Esophagus muscularis mucosa (tissue), 4 donors: ENCODE data around the gene DGAT2. TPM values are rescaled to one million over a fixed set of nuclear protein-coding genes. Genes with fewer than 3 reads are reported as not detected.

Source experiments
- DNase-seq: peaks from one replicate; pipeline ENCODE4 v3.0.0-alpha.2; 2017; ENCODE audit errors: extremely low spot score
- H3K27ac ChIP-seq, 4 donors: fragments of 200-600 bp; sonication (generic); replicated peaks in 1 of 4; 1 replicate in 3 of 4; 2 replicates in 1 of 4; pipeline ENCODE4 v1.5.1; 2016 to 2019; ENCODE audit warnings: mild to moderate bottlenecking in 1 of 4
- H3K27me3 ChIP-seq, 4 donors: fragments of 200-600 bp; sonication (generic); one replicate each; pipeline versions ENCODE4 v1.5.1 to v1.6.0; 2016 to 2019
- H3K36me3 ChIP-seq, 4 donors: fragments of 200-600 bp; sonication (generic); one replicate each; pipeline ENCODE4 v1.5.1; 2016 to 2019
- H3K4me1 ChIP-seq, 4 donors: fragments of 200-600 bp; sonication (generic); one replicate each; pipeline ENCODE4 v1.5.1; 2016 to 2019
- H3K4me3 ChIP-seq, 4 donors: fragments of 200-600 bp; sonication (generic); 1 replicate in 2 of 4; 2 replicates in 2 of 4; pipeline ENCODE4 v1.5.1; 2016 to 2019; ENCODE audit warnings: mild to moderate bottlenecking in 4 of 4, moderate library complexity in 1 of 4
- H3K9me3 ChIP-seq, 4 donors: fragments of 200-600 bp; sonication (generic); 1 replicate in 3 of 4; 2 replicates in 1 of 4; pipeline ENCODE4 v1.5.1; 2016 to 2019
- CTCF ChIP-seq, 3 experiments: fragments of 200-600 bp in 2 of 3; fragments of 450-650 bp in 1 of 3; sonication (generic) in 2 of 3; IDR thresholded peaks; one replicate each; pipeline ENCODE4 v1.5.1; 2017 to 2019; ENCODE audit warnings: antibody characterized with exemption in 3 of 3, mild to moderate bottlenecking in 2 of 3, moderate library complexity in 1 of 3
- EP300 ChIP-seq: sonication (generic); formaldehyde crosslinking; IDR thresholded peaks from one replicate; pipeline ENCODE4 v1.6.1; 2017; ENCODE audit warnings: antibody characterized with exemption
- POLR2A ChIP-seq: fragments of 450-650 bp; IDR thresholded peaks from one replicate; pipeline ENCODE4 v1.6.1; 2017; ENCODE audit warnings: antibody characterized with exemption, moderate library complexity, mild to moderate bottlenecking, low read depth
- POLR2AphosphoS5 ChIP-seq, 2 donors: sonication (generic); formaldehyde crosslinking; IDR thresholded peaks; one replicate each; pipeline ENCODE4 v1.6.1; 2017; ENCODE audit warnings: antibody characterized with exemption in 2 of 2
- WGBS: methylation state at CpG from one replicate; pipeline ENCODE4 v1.1.5; 2018; 5-methylcytosine and 5-hydroxymethylcytosine counted together
- intact Hi-C: fragments of 100-400 bp; cut with DNase I; formaldehyde crosslinking; loops from one replicate; pipeline ENCODE4 v1.15.1; 2023
- total RNA-seq, 4 donors: library from RNA; depleted of rRNA; stranded (reverse); fragments of >200 nt; gene quantifications; one replicate each; pipeline versions ENCODE4 v1.1.0 to v1.2.1, GENCODE V29; 2016

Gene DGAT2
- total RNA-seq, 4 donors from 2014 or later = 0.83 to 6.5 (median 2.0) TPM

GRCh38 chr11:75796091-75796435 lies 27.5 kb downstream of the DGAT2 start:
- intact Hi-C loops = no loop called here
- WGBS = 100% methylated on average over 2 of the region's 2 CpGs

GRCh38 chr11:75797116-75797515 lies 28.5 kb downstream of the DGAT2 start:
- intact Hi-C loops = no loop called here

More at GRCh38 chr11:75796091-75796435, 27.5 kb downstream of the DGAT2 start:
- no peaks in the 10 kb centered on the region for H3K9me3 ChIP-seq
- no peak for TF ChIP-seq POLR2A
- TF ChIP-seq EP300 = no peak
- TF ChIP-seq CTCF (IDR thresholded peaks at IDR 0.05) = no peak
- no peak for TF ChIP-seq POLR2AphosphoS5 (IDR thresholded peaks at IDR 0.05)
- no peaks in the 10 kb centered on the region for H3K36me3 ChIP-seq
- DNase-seq = no peak
- no peaks in the 10 kb centered on the region for H3K4me1 ChIP-seq
- H3K27ac ChIP-seq = no peak overlapping the region
- no peaks in the 10 kb centered on the region for H3K27me3 ChIP-seq
- no peak overlapping the region for H3K4me3 ChIP-seq

GRCh38 chr11:75797792-75798191 lies 29.2 kb downstream of the DGAT2 start:
- DNase-seq = no peak
- Histone ChIP-seq H3K4me3 (no peak overlapping the region), H3K4me1 (no peaks in the 10 kb centered on the region), H3K36me3 (no peaks in the 10 kb centered on the region), H3K27me3 (no peaks in the 10 kb centered on the region), H3K9me3 (no peaks in the 10 kb centered on the region), H3K27ac (no peak overlapping the region)
- TF ChIP-seq CTCF (IDR thresholded peaks at IDR 0.05) (no peak), POLR2AphosphoS5 (IDR thresholded peaks at IDR 0.05) (no peak), POLR2A (no peak), EP300 (no peak)
- intact Hi-C loops = no loop called here
- 83% methylated on average over 1 of the region's 1 CpG for whole genome bisulfite sequencing

More at GRCh38 chr11:75797116-75797515, 28.5 kb downstream of the DGAT2 start:
- no peaks in the 10 kb centered on the region for H3K9me3 ChIP-seq
- TF ChIP-seq POLR2A = no peak
- TF ChIP-seq POLR2AphosphoS5 (IDR thresholded peaks at IDR 0.05) = no peak
- TF ChIP-seq CTCF (IDR thresholded peaks at IDR 0.05) = no peak
- TF ChIP-seq EP300 = no peak
- no peaks in the 10 kb centered on the region for H3K27me3 ChIP-seq
- H3K4me1 ChIP-seq = no peaks in the 10 kb centered on the region
- no peaks in the 10 kb centered on the region for H3K36me3 ChIP-seq
- no peak overlapping the region for H3K4me3 ChIP-seq
- 94% methylated on average over 5 of the region's 8 CpGs for WGBS
- H3K27ac ChIP-seq = no peak overlapping the region
- DNase-seq = no peak

- WGBS = 91% methylated on average over 7 of the region's 8 CpGs
- peaks cover 0 to 9% (median 3%) of the 10 kb centered on the region in 4 donors for H3K4me1 ChIP-seq
- DNase-seq = no peak
- no peaks in the 10 kb centered on the region for H3K36me3 ChIP-seq
- no peaks in the 10 kb centered on the region for H3K27me3 ChIP-seq
- no peak for TF ChIP-seq CTCF (IDR thresholded peaks at IDR 0.05)
- TF ChIP-seq EP300 = no peak
- TF ChIP-seq POLR2A = no peak
- H3K27ac ChIP-seq = no peak overlapping the region
- H3K9me3 ChIP-seq = no peaks in the 10 kb centered on the region
- no peak overlapping the region for H3K4me3 ChIP-seq
- intact Hi-C loops = loop anchor here (5.0 kb wide), 1 partner anchor 352 kb away; no protein-coding TSS in a partner anchor
Observed at GRCh38 chr11:75800136-75800675, 31.6 kb downstream of the DGAT2 start.
